Mesothelial cell of epicardium (in vitro differentiated cells): ENCODE results near the gene KLHL6. TPM values are rescaled to one million over a fixed set of nuclear protein-coding genes. Genes with fewer than 3 reads are reported as not detected.

ENCODE experiments used
- DNase-seq, 2 experiments: peaks; one replicate each; pipeline ENCODE4 v3.0.0; 2021; ENCODE audit warnings: low spot score in 2 of 2; ENCODE audit not compliant: unreplicated experiment in 2 of 2
- H3K27ac Mint-ChIP-seq: 2 replicates; pipeline ENCODE4 v1.8.0; 2021; ENCODE audit warnings: mixed read lengths
- H3K27me3 Mint-ChIP-seq: 2 replicates; pipeline ENCODE4 v1.8.0; 2021; ENCODE audit warnings: low read depth, mixed read lengths
- H3K36me3 Mint-ChIP-seq: 2 replicates; pipeline ENCODE4 v1.8.0; 2021; ENCODE audit warnings: mixed read lengths
- H3K4me1 Mint-ChIP-seq: 2 replicates; pipeline ENCODE4 v1.8.0; 2021; ENCODE audit warnings: mixed read lengths
- H3K4me3 Mint-ChIP-seq: 2 replicates; pipeline ENCODE4 v1.8.0; 2021; ENCODE audit warnings: mild to moderate bottlenecking, moderate library complexity, mixed read lengths
- H3K9me3 Mint-ChIP-seq: 2 replicates; pipeline ENCODE4 v1.8.0; 2021; ENCODE audit warnings: mixed read lengths
- CTCF ChIP-seq: fragments of 200-600 bp; sonication (generic); IDR thresholded peaks from one replicate; pipeline ENCODE4 v1.5.0; 2021; ENCODE audit warnings: antibody characterized with exemption; ENCODE audit not compliant: unreplicated experiment
- total RNA-seq: library from RNA; stranded (reverse); gene quantifications from 3 replicates; pipeline ENCODE4 v1.2.1, GENCODE V29; 2021

Gene KLHL6
- total RNA-seq, 1 donor from 2014 or later, result 0.07 TPM

- Mint-ChIP-seq H3K4me1 (peaks cover 11% of the 10 kb centered on the region), H3K27me3 (no peaks in the 10 kb centered on the region), H3K9me3 (no peaks in the 10 kb centered on the region), H3K4me3 (no peak overlapping the region), H3K36me3 (no peaks in the 10 kb centered on the region), H3K27ac (no peak overlapping the region)
- no peak for DNase-seq
- TF ChIP-seq CTCF, result no peak
These were observed 3.6 kb downstream of the KLHL6 start for GRCh38 chr3:183551930-183552329.

- Mint-ChIP-seq H3K9me3 (no peaks in the 10 kb centered on the region), H3K27ac (peak overlapping the region; percentile 34), H3K36me3 (no peaks in the 10 kb centered on the region), H3K27me3 (no peaks in the 10 kb centered on the region), H3K4me3 (no peak overlapping the region), H3K4me1 (no peaks in the 10 kb centered on the region)
- DNase-seq, result no peak
- no peak for TF ChIP-seq CTCF
These were observed 7.2 kb downstream of the KLHL6 start for GRCh38 chr3:183548262-183548769.

DNA sequence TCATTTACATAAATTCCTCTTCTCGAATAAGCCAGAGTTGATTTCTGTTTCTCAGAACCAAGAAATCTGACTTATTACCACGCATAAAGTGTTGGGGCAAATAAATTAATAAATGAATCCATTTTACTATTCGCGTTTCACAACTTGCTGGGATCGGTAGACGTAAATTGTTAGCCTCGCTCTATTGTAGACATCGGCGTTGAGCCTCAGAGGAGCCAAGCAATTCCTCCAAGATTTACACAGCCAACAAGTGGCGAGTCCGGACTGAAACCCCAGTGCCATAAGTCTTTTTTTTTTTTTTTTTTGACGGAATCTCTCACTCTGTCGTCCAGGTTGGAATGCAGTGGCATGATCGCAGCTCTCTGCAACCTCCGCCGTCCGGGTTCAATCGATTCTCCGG, 8.9 kb downstream of the KLHL6 start:
- H3K36me3 Mint-ChIP-seq, result no peaks in the 10 kb centered on the region
- H3K9me3 Mint-ChIP-seq, result no peaks in the 10 kb centered on the region
- TF ChIP-seq CTCF, result no peak
- H3K4me3 Mint-ChIP-seq, result no peak overlapping the region
- DNase-seq, result no peak
- no peaks in the 10 kb centered on the region for H3K4me1 Mint-ChIP-seq
- H3K27ac Mint-ChIP-seq, result no peak overlapping the region
- H3K27me3 Mint-ChIP-seq, result no peaks in the 10 kb centered on the region

GRCh38 chr3:183545708-183546107, 9.8 kb downstream of the KLHL6 start:
- Mint-ChIP-seq H3K9me3 (no peaks in the 10 kb centered on the region), H3K4me1 (no peaks in the 10 kb centered on the region), H3K36me3 (no peaks in the 10 kb centered on the region), H3K4me3 (no peak overlapping the region), H3K27ac (no peak overlapping the region), H3K27me3 (no peaks in the 10 kb centered on the region)
- DNase-seq, result no peak
- no peak for TF ChIP-seq CTCF

DNA sequence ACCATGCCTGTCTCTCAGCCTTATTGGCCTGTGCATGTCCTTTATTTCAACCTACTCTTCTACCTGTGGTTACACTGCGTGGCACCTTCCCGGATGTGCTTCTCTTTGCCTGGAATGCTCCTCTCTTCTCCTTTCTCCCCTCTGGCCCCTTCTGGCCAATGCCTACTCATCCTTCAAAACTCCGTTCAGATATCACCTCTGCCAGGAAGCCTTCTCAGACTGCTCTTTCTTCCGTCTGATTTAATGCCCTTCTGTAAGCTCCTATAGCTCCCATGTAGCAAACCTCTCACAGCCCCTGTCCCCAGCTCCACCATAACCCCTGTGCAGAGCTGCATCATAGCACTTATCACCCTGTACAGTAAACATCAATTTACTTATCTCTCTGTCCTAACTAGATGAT, 13.2 kb downstream of the KLHL6 start:
- no peak for TF ChIP-seq CTCF
- Mint-ChIP-seq H3K4me3 (no peak overlapping the region), H3K9me3 (no peaks in the 10 kb centered on the region), H3K4me1 (no peaks in the 10 kb centered on the region), H3K27ac (no peak overlapping the region), H3K27me3 (no peaks in the 10 kb centered on the region), H3K36me3 (no peaks in the 10 kb centered on the region)
- DNase-seq, result no peak

DNA sequence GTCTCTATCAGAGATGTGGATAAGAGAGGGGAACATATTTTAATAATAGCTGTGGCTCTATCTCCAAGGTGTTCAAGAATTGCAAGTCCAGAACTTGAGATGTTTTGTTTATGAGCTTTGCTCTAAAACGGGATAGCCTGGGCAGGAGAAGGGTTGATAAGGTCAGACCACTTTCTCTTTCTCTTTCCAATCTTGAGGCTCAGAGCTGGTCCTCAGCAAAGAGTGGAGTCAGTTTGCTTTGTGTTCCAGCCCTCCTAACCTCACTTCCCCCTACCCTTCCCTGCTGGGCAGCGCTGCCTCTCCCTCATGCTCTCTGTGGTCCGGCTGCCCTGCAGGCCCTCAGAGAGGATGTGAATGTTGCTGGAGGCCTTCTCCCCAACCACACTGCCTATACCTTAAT, 13.8 kb downstream of the KLHL6 start:
- H3K36me3 Mint-ChIP-seq, result no peaks in the 10 kb centered on the region
- no peaks in the 10 kb centered on the region for H3K27me3 Mint-ChIP-seq
- no peak overlapping the region for H3K27ac Mint-ChIP-seq
- no peak for DNase-seq
- no peak overlapping the region for H3K4me3 Mint-ChIP-seq
- no peaks in the 10 kb centered on the region for H3K4me1 Mint-ChIP-seq
- H3K9me3 Mint-ChIP-seq, result no peaks in the 10 kb centered on the region
- no peak for TF ChIP-seq CTCF
